Natural killer cell (primary cell): ENCODE results near the gene LIN28B. TPM values are rescaled to one million over a fixed set of nuclear protein-coding genes. Genes with fewer than 3 reads are reported as not detected.

ENCODE experiments used
- ATAC-seq, 3 donors: fragments of 150-1000 bp in 2 of 3; fragments of 200-7000 bp in 1 of 3; cut with Tn5 transposase; 1 replicate in 1 of 3; 2 replicates in 2 of 3; pipeline ENCODE4 v1.10.0; 2021; ENCODE audit warnings: mild to moderate bottlenecking in 2 of 3, moderate library complexity in 2 of 3
- DNase-seq, 2 donors: peaks; one replicate each; pipeline versions ENCODE4 v3.0.0 to v3.0.0-alpha.2; 2013 to 2021; ENCODE audit warnings: mixed read lengths in 1 of 2
- H3K27ac ChIP-seq: one replicate; pipeline ENCODE4 v1.5.1; 2013; ENCODE audit warnings: mild to moderate bottlenecking, low read length
- H3K27me3 ChIP-seq: one replicate; pipeline ENCODE4 v1.6.1; 2013; ENCODE audit warnings: low read length; ENCODE audit not compliant: control insufficient read depth, insufficient read depth
- H3K36me3 ChIP-seq: one replicate; pipeline ENCODE4 v1.6.1; 2013; ENCODE audit warnings: low read length; ENCODE audit not compliant: control insufficient read depth, insufficient read depth
- H3K4me1 ChIP-seq: one replicate; pipeline ENCODE4 v1.6.1; 2013; ENCODE audit warnings: low read length; ENCODE audit not compliant: control insufficient read depth, insufficient read depth
- H3K4me3 ChIP-seq: one replicate; pipeline ENCODE4 v1.5.1; 2013; ENCODE audit warnings: low read length
- H3K9me3 ChIP-seq: one replicate; pipeline ENCODE4 v1.6.1; 2013; ENCODE audit warnings: low read length; ENCODE audit not compliant: control insufficient read depth, insufficient read depth
- H3K27ac Mint-ChIP-seq, 2 donors: one replicate each; pipeline ENCODE4 v1.8.0; 2022; ENCODE audit warnings: mild to moderate bottlenecking in 2 of 2, mixed read lengths in 2 of 2, moderate library complexity in 1 of 2
- H3K27me3 Mint-ChIP-seq, 2 donors: one replicate each; pipeline ENCODE4 v1.8.0; 2022; ENCODE audit warnings: low read depth in 2 of 2, mixed read lengths in 2 of 2
- H3K36me3 Mint-ChIP-seq: one replicate; pipeline ENCODE4 v1.8.0; 2022; ENCODE audit warnings: mixed read lengths
- H3K4me1 Mint-ChIP-seq, 2 donors: one replicate each; pipeline ENCODE4 v1.8.0; 2022; ENCODE audit warnings: mixed read lengths in 2 of 2
- H3K4me3 Mint-ChIP-seq: one replicate; pipeline ENCODE4 v1.8.0; 2022; ENCODE audit warnings: mild to moderate bottlenecking, moderate library complexity, mixed read lengths
- H3K9me3 Mint-ChIP-seq, 2 donors: one replicate each; pipeline ENCODE4 v1.8.0; 2022; ENCODE audit warnings: mixed read lengths in 2 of 2
- whole genome bisulfite sequencing: methylation state at CpG from one replicate; pipeline ENCODE4 v1.1.7; 2013; ENCODE audit warnings: missing lambda C conversion rate; ENCODE audit not compliant: insufficient coverage; 5-methylcytosine and 5-hydroxymethylcytosine counted together
- intact Hi-C: fragments of 100-400 bp; cut with micrococcal nuclease; formaldehyde crosslinking; loops from one replicate; pipeline ENCODE4 v1.14.2; 2022
- total RNA-seq, 4 donors: library from RNA; stranded (reverse); fragments of 120-200 nt in 1 of 4; gene quantifications; one replicate each; pipeline versions ENCODE4 v1.2.3 to v1.2.4, GENCODE V29; 2013 to 2022
- TF ChIP-seq, protein P1 (sequence below): fragments of 200-600 bp; IDR thresholded peaks from one replicate; pipeline ENCODE4 v1.8.0; 2022; ENCODE audit warnings: antibody characterized with exemption

The LIN28B gene
- total RNA-seq, 3 donors from 2014 or later (not counting 1 experiment from before 2014, with no cell fraction given), result not detected

DNA sequence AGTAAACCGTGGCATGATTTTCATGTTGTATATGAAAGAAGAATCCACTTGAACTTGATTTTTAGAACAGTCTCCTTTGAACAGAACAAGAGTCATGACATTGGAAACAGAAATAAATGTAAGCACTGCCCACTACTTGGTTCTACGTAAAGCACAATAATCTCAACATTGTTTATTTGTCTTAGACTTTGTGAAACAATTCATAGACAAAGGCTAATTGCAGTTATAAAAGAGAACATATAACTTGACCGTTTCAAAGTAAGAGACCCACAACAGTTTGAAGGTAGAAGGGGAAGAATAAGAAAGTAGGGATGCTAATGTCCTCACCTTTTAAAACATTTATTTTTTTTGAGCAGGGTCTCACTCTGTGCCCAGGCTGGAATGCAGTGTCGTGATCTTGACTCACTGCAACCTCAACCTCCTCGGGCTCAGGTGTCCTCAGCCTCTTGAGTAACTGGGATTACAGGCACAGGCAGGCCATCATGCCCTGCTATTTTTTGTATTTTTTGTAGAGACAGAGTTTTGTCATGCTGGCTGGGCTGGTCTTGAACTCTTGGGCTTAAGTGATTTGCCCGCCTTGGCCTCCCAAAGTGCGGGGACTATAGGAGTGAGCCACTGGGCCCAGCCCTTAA, 151.8 kb downstream of the LIN28B start:
- no peak overlapping the region for H3K4me3 ChIP-seq
- no peak overlapping the region for H3K27ac ChIP-seq
- H3K36me3 ChIP-seq, result no peaks in the 10 kb centered on the region
- Mint-ChIP-seq H3K27ac (no peak overlapping the region), H3K4me3 (no peak overlapping the region), H3K4me1 (no peaks in the 10 kb centered on the region), H3K27me3 (peaks cover 23 to 33% of the 10 kb centered on the region in 2 donors), H3K9me3 (no peaks in the 10 kb centered on the region), H3K36me3 (no peaks in the 10 kb centered on the region)
- intact Hi-C loops, result no loop called here
- no peak for ATAC-seq
- TF ChIP-seq, protein P1, sequence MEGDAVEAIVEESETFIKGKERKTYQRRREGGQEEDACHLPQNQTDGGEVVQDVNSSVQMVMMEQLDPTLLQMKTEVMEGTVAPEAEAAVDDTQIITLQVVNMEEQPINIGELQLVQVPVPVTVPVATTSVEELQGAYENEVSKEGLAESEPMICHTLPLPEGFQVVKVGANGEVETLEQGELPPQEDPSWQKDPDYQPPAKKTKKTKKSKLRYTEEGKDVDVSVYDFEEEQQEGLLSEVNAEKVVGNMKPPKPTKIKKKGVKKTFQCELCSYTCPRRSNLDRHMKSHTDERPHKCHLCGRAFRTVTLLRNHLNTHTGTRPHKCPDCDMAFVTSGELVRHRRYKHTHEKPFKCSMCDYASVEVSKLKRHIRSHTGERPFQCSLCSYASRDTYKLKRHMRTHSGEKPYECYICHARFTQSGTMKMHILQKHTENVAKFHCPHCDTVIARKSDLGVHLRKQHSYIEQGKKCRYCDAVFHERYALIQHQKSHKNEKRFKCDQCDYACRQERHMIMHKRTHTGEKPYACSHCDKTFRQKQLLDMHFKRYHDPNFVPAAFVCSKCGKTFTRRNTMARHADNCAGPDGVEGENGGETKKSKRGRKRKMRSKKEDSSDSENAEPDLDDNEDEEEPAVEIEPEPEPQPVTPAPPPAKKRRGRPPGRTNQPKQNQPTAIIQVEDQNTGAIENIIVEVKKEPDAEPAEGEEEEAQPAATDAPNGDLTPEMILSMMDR, result no peak
- no peaks in the 10 kb centered on the region for H3K27me3 ChIP-seq
- WGBS, result 77% methylated on average over 5 of the region's 7 CpGs
- DNase-seq, result no peak
- no peaks in the 10 kb centered on the region for H3K9me3 ChIP-seq
- H3K4me1 ChIP-seq, result no peaks in the 10 kb centered on the region

DNA sequence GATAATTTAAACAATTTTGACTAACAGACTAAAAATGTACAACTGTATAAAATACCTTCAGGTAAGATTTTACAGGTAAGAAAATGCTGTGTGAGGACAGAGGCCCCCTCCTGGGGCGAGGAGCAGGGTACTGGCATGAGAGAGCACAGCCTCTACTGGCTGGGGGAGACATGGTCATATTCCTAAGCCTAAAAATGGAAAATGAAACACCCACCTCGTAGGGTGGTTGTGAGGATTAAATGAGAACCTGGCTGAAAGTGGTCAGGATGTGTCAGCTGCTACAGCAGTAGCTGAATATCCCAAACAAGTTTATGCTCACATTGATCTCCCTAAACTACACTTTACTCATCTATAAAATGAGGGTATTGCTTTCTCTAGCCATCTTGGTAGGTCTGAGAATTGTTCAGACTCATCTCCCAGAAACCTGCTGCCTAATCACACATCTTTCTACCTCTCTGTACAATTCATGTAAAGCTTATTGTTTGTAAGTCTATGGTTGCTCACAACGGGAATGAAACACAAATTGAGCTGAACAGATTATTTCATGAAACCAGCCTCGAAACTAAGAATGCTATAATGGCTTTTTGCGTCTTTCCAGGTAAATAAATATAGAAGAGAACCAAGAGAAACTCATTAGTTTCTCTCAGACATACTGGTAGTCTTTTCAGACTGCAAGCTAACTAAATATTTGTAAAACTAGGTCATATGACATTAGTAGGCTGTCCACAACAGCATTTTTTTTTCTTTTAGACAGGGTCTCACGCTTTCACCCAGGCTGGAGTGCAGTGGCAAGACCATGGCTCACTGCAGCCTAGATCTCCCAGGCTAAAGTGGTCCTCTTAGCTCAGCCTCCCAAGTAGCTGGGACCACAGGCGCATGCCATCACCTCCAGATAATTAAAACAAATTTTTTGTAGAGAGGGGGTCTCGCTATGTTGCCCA, 153.3 kb downstream of the LIN28B start:
- Histone ChIP-seq H3K9me3 (no peaks in the 10 kb centered on the region), H3K27ac (no peak overlapping the region), H3K36me3 (no peaks in the 10 kb centered on the region), H3K27me3 (no peaks in the 10 kb centered on the region), H3K4me1 (no peaks in the 10 kb centered on the region), H3K4me3 (no peak overlapping the region)
- DNase-seq (no peak), ATAC-seq (no peak)
- intact Hi-C loops, result no loop called here
- H3K27me3 Mint-ChIP-seq, result peaks cover 19 to 33% of the 10 kb centered on the region in 2 donors
- TF ChIP-seq, protein P1, result no peak
- no peak overlapping the region for H3K27ac Mint-ChIP-seq
- no peaks in the 10 kb centered on the region for H3K4me1 Mint-ChIP-seq
- 60% methylated on average over 5 of the region's 8 CpGs for WGBS
- H3K36me3 Mint-ChIP-seq, result no peaks in the 10 kb centered on the region
- H3K9me3 Mint-ChIP-seq, result no peaks in the 10 kb centered on the region
- no peak overlapping the region for H3K4me3 Mint-ChIP-seq

DNA sequence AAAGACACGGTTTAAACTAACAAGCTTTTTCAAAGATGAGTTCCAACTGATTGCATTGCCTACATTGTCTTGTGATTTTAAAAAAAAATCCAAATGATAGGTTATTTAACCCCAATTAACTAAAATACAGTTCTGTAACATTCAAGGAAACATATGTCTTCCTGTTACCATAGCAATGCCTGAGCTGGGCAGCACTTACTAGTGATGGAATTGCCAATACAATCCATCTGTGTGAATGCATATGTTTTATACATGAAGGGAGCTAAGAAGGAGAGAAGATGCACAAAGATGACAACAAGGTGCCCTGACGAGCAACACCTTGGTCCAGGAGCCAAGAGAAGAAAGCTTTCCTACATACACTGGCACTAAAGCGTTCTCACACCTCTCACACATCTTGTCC, 154.2 kb downstream of the LIN28B start:
- WGBS, result 76% methylated on average over 2 of the region's 3 CpGs
- TF ChIP-seq, protein P1, result no peak

More for the DNA sequence above, 154.2 kb downstream of the LIN28B start:
- no peaks in the 10 kb centered on the region for H3K4me1 Mint-ChIP-seq
- no peaks in the 10 kb centered on the region for H3K36me3 Mint-ChIP-seq
- Histone ChIP-seq H3K4me3 (no peak overlapping the region), H3K36me3 (no peaks in the 10 kb centered on the region), H3K27ac (no peak overlapping the region), H3K27me3 (no peaks in the 10 kb centered on the region), H3K9me3 (no peaks in the 10 kb centered on the region), H3K4me1 (no peaks in the 10 kb centered on the region)
- ATAC-seq (no peak), DNase-seq (no peak)
- H3K27me3 Mint-ChIP-seq, result peaks cover 22 to 28% of the 10 kb centered on the region in 2 donors
- intact Hi-C loops, result no loop called here
- H3K4me3 Mint-ChIP-seq, result no peak overlapping the region
- no peak overlapping the region for H3K27ac Mint-ChIP-seq
- H3K9me3 Mint-ChIP-seq, result no peaks in the 10 kb centered on the region
